Omental fat pad (tissue), 4 donors: ENCODE data around the gene FAM107B. TPM values are rescaled to one million over a fixed set of nuclear protein-coding genes. Genes with fewer than 3 reads are reported as not detected.
"Not testable (repeated sequence)": the region's sequence is repeated elsewhere in the genome, so short reads cannot be mapped to it uniquely, and the experiment has no call there.

Experiments
- ATAC-seq: fragments of 150-250 bp; one replicate; pipeline ENCODE4 v1.9.1; 2016; ENCODE audit warnings: mild to moderate bottlenecking, moderate library complexity; ENCODE audit not compliant: low FRiP score
- DNase-seq: peaks from one replicate; pipeline ENCODE4 v3.0.0-alpha.2; 2019; ENCODE audit warnings: low spot score
- CTCF ChIP-seq, 3 donors: fragments of 450-650 bp; IDR thresholded peaks; one replicate each; pipeline ENCODE4 v1.5.1; 2016 to 2017; ENCODE audit warnings: antibody characterized with exemption in 3 of 3, mild to moderate bottlenecking in 3 of 3, moderate library complexity in 2 of 3
- total RNA-seq, 4 donors: library from RNA; depleted of rRNA; stranded (reverse); fragments of >200 nt; gene quantifications; one replicate each; pipeline ENCODE4 v1.1.0, GENCODE V29; 2016

FAM107B gene
- total RNA-seq, 4 donors from 2014 or later, result 27.3 to 77.5 (median 53.7) TPM

GRCh38 chr10:14639637-14640036 is 135.1 kb downstream of the FAM107B start:
- TF ChIP-seq CTCF (IDR thresholded peaks at IDR 0.05), result no peak
- DNase-seq, result no peak
- ATAC-seq, result no peak

GRCh38 chr10:14635043-14635710 is 139.5 kb downstream of the FAM107B start:
- ATAC-seq (no peak), DNase-seq (no peak)
- no peak for TF ChIP-seq CTCF (IDR thresholded peaks at IDR 0.05)

- DNase-seq, ATAC-seq: not testable (repeated sequence)
Measured at GRCh38 chr10:14634572-14634971, 140.1 kb downstream of the FAM107B start.

GRCh38 chr10:14625765-14626525 is 148.8 kb downstream of the FAM107B start:
- DNase-seq (no peak), ATAC-seq (no peak)
- TF ChIP-seq CTCF (IDR thresholded peaks at IDR 0.05), result no peak

- no peak for TF ChIP-seq CTCF (IDR thresholded peaks at IDR 0.05)
- no peak for DNase-seq
- ATAC-seq, result no peak
Measured at GRCh38 chr10:14625192-14625631, 149.5 kb downstream of the FAM107B start.

- ATAC-seq (no peak), DNase-seq (no peak)
- no peak for TF ChIP-seq CTCF (IDR thresholded peaks at IDR 0.05)
Measured at GRCh38 chr10:14624600-14624999, 150.1 kb downstream of the FAM107B start.

GRCh38 chr10:14623931-14624330 is 150.8 kb downstream of the FAM107B start:
- DNase-seq, result no peak
- no peak for TF ChIP-seq CTCF (IDR thresholded peaks at IDR 0.05)
- no peak for ATAC-seq
